Fibroblast of the aortic adventitia (primary cell): ENCODE measurements around the gene ANGEL2. TPM values are rescaled to one million over a fixed set of nuclear protein-coding genes. Genes with fewer than 3 reads are reported as not detected.
"Not testable (repeated sequence)": the region's sequence is repeated elsewhere in the genome, so short reads cannot be mapped to it uniquely, and the experiment has no call there.

Experiments used
- DNase-seq: peaks from one replicate; pipeline ENCODE4 v3.0.0-alpha.2; 2010; ENCODE audit warnings: low read depth
- H3K4me3 ChIP-seq: 2 replicates; pipeline ENCODE4 v1.5.1; 2011; ENCODE audit warnings: low read depth, mild to moderate bottlenecking, control low read depth, low read length, moderate library complexity
- CTCF ChIP-seq: IDR thresholded peaks from 2 replicates; pipeline ENCODE4 v1.5.1; 2011; ENCODE audit warnings: mild to moderate bottlenecking, low read length, control low read depth, inconsistent platforms; ENCODE audit not compliant: insufficient read depth
- total RNA-seq: library from RNA; depleted of rRNA; stranded (reverse); fragments of >200 nt; gene quantifications from 2 replicates; pipeline ENCODE4 v1.2.3, GENCODE V29; 2012; ENCODE audit warnings: low replicate concordance

Gene ANGEL2
- total RNA-seq, 1 donor = 63.4 TPM

GRCh38 chr1:213054142-213054541 lies 38.5 kb upstream of the ANGEL2 start:
- no peak for DNase-seq
- H3K4me3 ChIP-seq = no peak overlapping the region
- TF ChIP-seq CTCF = no peak

- H3K4me3 ChIP-seq = no peak overlapping the region
- DNase-seq = no peak
- no peak for TF ChIP-seq CTCF
Measured at GRCh38 chr1:213053455-213053854, 37.8 kb upstream of the ANGEL2 start.

- TF ChIP-seq CTCF = no peak
- no peak for DNase-seq
- peak overlapping the region; percentile 96 for H3K4me3 ChIP-seq
Measured at GRCh38 chr1:213051881-213052202, 36.2 kb upstream of the ANGEL2 start.

- peak; percentile 74 for DNase-seq
- peak; percentile 16 for TF ChIP-seq CTCF
- peak within 1 kb of the TSS; percentile 96 for H3K4me3 ChIP-seq
Measured at GRCh38 chr1:213051127-213051880, 35.6 kb upstream of the ANGEL2 start, which contains the start of gene RPS6KC1. TSS of gene RPS6KC1 (plus strand) at chr1:213051241. CDS start at chr1:213051405, 164 bp downstream.

- TF ChIP-seq CTCF = no peak
- no peak for DNase-seq
- peak overlapping the region; percentile 96 for H3K4me3 ChIP-seq
Measured at GRCh38 chr1:213050745-213051126, 35.1 kb upstream of the ANGEL2 start.

- no peak for TF ChIP-seq CTCF
- DNase-seq = no peak
- no peak overlapping the region for H3K4me3 ChIP-seq
Measured at GRCh38 chr1:213049232-213049631, 33.6 kb upstream of the ANGEL2 start.

GRCh38 chr1:213045321-213046226 lies 29.9 kb upstream of the ANGEL2 start:
- DNase-seq, H3K4me3 ChIP-seq: not testable (repeated sequence)
